GM12878 (cell line): ENCODE measurements around the gene TNP2. TPM values are rescaled to one million over a fixed set of nuclear protein-coding genes. Genes with fewer than 3 reads are reported as not detected.

Experiments
- DPF2 ChIP-seq: fragments of 450-650 bp; IDR thresholded peaks from 2 replicates; pipeline ENCODE4 v1.6.1; 2017; ENCODE audit warnings: mild to moderate bottlenecking
- PAX5 ChIP-seq: IDR thresholded peaks from 2 replicates; pipeline ENCODE4 v1.6.1; 2011; ENCODE audit warnings: low read depth, low read length, borderline replicate concordance
- POLR2A ChIP-seq: IDR thresholded peaks from 2 replicates; pipeline ENCODE4 v1.6.1; 2011; ENCODE audit warnings: low read depth, mild to moderate bottlenecking, low read length
- POLR2AphosphoS2 ChIP-seq: IDR thresholded peaks from 2 replicates; pipeline ENCODE4 v1.6.1; 2011; ENCODE audit warnings: low read depth, mild to moderate bottlenecking, low read length, improper control_type of control experiment, moderate library complexity
- SIX5 ChIP-seq: IDR thresholded peaks from 2 replicates; pipeline ENCODE4 v1.6.1; 2011; ENCODE audit warnings: mild to moderate bottlenecking, low read depth, low read length, moderate library complexity; ENCODE audit not compliant: severe bottlenecking
- SMAD5 ChIP-seq: IDR thresholded peaks from 2 replicates; pipeline ENCODE4 v1.6.1; 2016; ENCODE audit warnings: antibody characterized with exemption, low read depth
- WRNIP1 ChIP-seq: IDR thresholded peaks from 2 replicates; pipeline ENCODE4 v1.6.1; 2011; ENCODE audit warnings: low read depth, low read length, improper control_type of control experiment, borderline replicate concordance
- ZNF274 ChIP-seq: IDR thresholded peaks from one replicate; pipeline ENCODE4 v1.8.0; 2011; ENCODE audit not compliant: insufficient read length, insufficient read depth
- polyA plus RNA-seq, 11 experiments: library from polyadenylated mRNA; depleted of rRNA in 4 of 11; unstranded in 6 of 11; stranded (reverse) in 5 of 11; fragments of >200 nt; fragmentation: Nextera tagmentation in 4 of 11; fragmentation: Illumina TruSeq in 1 of 11; extraction: Ambion mirVana in 4 of 11; extraction: Trizol in 1 of 11; gene quantifications; 1 replicate in 1 of 11; 2 replicates in 10 of 11; pipeline versions ENCODE4 v1.2.1 to v1.2.3, GENCODE V29; 2011 to 2016; ENCODE audit warnings: inconsistent platforms in 2 of 11, missing spikeins in 2 of 11, low read depth in 1 of 11
- total RNA-seq, 4 experiments: library from RNA; depleted of rRNA in 3 of 4; stranded (reverse); fragments of >200 nt in 3 of 4; fragmentation: Illumina TruSeq in 1 of 4; extraction: Trizol in 1 of 4; gene quantifications; 2 replicates each; pipeline versions ENCODE4 v1.2.1 to v1.2.3, GENCODE V29; 2013 to 2021
- TF ChIP-seq, protein P1 (sequence below): fragments of 450-650 bp; formaldehyde crosslinking; IDR thresholded peaks from 2 replicates; pipeline ENCODE4 v1.4.0; 2022; ENCODE audit warnings: mild to moderate bottlenecking, moderate library complexity
- TF ChIP-seq, protein P2 (sequence below): fragments of 150-350 bp; IDR thresholded peaks from 2 replicates; pipeline ENCODE4 v1.6.1; 2016; ENCODE audit warnings: low read depth, low read length
- TF ChIP-seq, protein P3 (sequence below): fragments of 150-350 bp; IDR thresholded peaks from 2 replicates; pipeline ENCODE4 v1.6.1; 2014; ENCODE audit warnings: mild to moderate bottlenecking, low read depth, low read length
- TF ChIP-seq, protein P4 (sequence below), 3 experiments: IDR thresholded peaks in 2 of 3; conservative IDR thresholded peaks in 1 of 3; 2 replicates each; pipeline ENCODE4 v1.5.1; 2011; ENCODE audit warnings: low read depth in 3 of 3, low read length in 3 of 3, mild to moderate bottlenecking in 3 of 3, control low read depth in 2 of 3, moderate library complexity in 2 of 3, inconsistent platforms in 1 of 3, mixed read lengths in 1 of 3; ENCODE audit not compliant: control insufficient read depth in 2 of 3, insufficient read depth in 1 of 3; ENCODE audit errors: extremely low read depth in 1 of 3
- TF ChIP-seq, protein P5 (sequence below): fragments of 450-650 bp; IDR thresholded peaks from 2 replicates; pipeline ENCODE4 v1.6.1; 2016; ENCODE audit warnings: mild to moderate bottlenecking, moderate library complexity, borderline replicate concordance

The TNP2 gene
- total and polyA plus RNA-seq, 10 of the 15 experiments (the other 5 are each of a cell fraction or from before 2014, with no cell fraction given) = not detected

DNA sequence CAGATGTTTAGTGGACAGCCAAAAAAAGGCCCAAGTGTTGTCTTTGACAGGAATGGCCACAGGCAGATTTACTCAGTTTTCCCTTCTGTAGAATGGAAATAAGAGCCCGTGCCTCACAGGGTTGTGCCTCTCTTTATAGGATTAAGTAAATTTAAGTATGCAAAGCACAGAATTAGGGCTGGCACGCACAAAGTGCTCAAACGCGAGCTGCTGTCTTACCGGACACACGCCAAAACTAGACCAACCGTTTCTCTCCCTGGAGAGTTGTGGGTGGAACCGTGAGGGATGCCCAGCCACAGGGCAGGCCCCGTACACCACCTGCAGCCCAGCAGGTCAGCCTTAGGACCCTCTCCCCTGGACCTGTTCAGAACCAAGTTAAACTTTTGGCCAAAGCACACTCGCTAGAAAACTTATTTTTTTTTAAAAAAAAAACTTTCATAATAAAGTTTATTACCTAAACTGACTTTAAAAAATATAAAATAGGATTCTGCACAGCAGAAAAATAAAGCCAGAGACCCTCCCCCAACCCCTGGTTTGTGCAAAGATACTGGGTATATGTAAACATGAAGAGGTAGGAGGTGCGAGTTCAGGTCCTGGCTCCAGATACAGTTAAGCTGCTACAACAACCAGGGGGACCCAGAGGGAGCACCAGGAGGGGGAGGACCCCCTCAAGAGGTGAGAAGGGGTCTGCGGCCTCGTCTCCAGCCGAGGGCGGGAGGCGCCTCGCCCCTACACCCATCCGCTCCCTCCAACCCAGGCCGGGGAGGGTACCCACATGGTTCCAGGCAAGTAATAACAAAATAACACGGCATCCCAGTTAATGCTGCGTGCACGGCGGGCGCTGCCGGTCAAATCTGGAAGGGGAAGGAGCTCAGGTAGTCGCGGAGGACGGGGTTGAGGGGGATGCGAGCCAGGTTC lies 14.9 kb downstream of the TNP2 start (continued):
- TF ChIP-seq, protein P1, sequence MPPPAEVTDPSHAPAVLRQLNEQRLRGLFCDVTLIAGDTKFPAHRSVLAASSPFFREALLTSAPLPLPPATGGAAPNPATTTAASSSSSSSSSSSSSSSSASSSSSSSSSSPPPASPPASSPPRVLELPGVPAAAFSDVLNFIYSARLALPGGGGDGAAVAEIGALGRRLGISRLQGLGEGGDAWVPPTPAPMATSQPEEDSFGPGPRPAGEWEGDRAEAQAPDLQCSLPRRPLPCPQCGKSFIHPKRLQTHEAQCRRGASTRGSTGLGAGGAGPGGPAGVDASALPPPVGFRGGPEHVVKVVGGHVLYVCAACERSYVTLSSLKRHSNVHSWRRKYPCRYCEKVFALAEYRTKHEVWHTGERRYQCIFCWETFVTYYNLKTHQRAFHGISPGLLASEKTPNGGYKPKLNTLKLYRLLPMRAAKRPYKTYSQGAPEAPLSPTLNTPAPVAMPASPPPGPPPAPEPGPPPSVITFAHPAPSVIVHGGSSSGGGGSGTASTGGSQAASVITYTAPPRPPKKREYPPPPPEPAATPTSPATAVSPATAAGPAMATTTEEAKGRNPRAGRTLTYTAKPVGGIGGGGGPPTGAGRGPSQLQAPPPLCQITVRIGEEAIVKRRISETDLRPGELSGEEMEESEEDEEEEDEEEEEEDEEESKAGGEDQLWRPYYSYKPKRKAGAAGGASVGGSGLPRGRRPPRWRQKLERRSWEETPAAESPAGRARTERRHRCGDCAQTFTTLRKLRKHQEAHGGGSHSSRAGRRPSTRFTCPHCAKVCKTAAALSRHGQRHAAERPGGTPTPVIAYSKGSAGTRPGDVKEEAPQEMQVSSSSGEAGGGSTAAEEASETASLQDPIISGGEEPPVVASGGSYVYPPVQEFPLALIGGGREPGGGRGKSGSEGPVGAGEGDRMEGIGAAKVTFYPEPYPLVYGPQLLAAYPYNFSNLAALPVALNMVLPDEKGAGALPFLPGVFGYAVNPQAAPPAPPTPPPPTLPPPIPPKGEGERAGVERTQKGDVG = no peak
- TF ChIP-seq, protein P2, sequence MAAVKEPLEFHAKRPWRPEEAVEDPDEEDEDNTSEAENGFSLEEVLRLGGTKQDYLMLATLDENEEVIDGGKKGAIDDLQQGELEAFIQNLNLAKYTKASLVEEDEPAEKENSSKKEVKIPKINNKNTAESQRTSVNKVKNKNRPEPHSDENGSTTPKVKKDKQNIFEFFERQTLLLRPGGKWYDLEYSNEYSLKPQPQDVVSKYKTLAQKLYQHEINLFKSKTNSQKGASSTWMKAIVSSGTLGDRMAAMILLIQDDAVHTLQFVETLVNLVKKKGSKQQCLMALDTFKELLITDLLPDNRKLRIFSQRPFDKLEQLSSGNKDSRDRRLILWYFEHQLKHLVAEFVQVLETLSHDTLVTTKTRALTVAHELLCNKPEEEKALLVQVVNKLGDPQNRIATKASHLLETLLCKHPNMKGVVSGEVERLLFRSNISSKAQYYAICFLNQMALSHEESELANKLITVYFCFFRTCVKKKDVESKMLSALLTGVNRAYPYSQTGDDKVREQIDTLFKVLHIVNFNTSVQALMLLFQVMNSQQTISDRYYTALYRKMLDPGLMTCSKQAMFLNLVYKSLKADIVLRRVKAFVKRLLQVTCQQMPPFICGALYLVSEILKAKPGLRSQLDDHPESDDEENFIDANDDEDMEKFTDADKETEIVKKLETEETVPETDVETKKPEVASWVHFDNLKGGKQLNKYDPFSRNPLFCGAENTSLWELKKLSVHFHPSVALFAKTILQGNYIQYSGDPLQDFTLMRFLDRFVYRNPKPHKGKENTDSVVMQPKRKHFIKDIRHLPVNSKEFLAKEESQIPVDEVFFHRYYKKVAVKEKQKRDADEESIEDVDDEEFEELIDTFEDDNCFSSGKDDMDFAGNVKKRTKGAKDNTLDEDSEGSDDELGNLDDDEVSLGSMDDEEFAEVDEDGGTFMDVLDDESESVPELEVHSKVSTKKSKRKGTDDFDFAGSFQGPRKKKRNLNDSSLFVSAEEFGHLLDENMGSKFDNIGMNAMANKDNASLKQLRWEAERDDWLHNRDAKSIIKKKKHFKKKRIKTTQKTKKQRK = no peak
- no peak for TF ChIP-seq SMAD5
- TF ChIP-seq, protein P3, sequence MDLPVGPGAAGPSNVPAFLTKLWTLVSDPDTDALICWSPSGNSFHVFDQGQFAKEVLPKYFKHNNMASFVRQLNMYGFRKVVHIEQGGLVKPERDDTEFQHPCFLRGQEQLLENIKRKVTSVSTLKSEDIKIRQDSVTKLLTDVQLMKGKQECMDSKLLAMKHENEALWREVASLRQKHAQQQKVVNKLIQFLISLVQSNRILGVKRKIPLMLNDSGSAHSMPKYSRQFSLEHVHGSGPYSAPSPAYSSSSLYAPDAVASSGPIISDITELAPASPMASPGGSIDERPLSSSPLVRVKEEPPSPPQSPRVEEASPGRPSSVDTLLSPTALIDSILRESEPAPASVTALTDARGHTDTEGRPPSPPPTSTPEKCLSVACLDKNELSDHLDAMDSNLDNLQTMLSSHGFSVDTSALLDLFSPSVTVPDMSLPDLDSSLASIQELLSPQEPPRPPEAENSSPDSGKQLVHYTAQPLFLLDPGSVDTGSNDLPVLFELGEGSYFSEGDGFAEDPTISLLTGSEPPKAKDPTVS = no peak
- TF ChIP-seq POLR2A = no peak; the same call in none of the 2 replicates
- TF ChIP-seq, protein P4, sequence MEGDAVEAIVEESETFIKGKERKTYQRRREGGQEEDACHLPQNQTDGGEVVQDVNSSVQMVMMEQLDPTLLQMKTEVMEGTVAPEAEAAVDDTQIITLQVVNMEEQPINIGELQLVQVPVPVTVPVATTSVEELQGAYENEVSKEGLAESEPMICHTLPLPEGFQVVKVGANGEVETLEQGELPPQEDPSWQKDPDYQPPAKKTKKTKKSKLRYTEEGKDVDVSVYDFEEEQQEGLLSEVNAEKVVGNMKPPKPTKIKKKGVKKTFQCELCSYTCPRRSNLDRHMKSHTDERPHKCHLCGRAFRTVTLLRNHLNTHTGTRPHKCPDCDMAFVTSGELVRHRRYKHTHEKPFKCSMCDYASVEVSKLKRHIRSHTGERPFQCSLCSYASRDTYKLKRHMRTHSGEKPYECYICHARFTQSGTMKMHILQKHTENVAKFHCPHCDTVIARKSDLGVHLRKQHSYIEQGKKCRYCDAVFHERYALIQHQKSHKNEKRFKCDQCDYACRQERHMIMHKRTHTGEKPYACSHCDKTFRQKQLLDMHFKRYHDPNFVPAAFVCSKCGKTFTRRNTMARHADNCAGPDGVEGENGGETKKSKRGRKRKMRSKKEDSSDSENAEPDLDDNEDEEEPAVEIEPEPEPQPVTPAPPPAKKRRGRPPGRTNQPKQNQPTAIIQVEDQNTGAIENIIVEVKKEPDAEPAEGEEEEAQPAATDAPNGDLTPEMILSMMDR (IDR thresholded peaks at IDR 0.05 in 2 of 3, conservative IDR thresholded peaks at IDR 0.05 in 1 of 3; ENCODE audit: control insufficient read depth in 2 of 3, extremely low read depth in 1 of 3, insufficient read depth in 1 of 3, low read depth in 3 of 3, low read length in 3 of 3) = no peak
- peak; percentile 8 for TF ChIP-seq POLR2AphosphoS2
- TF ChIP-seq ZNF274 = no peak
- no peak for TF ChIP-seq WRNIP1
- no peak for TF ChIP-seq DPF2
- TF ChIP-seq, protein P5, sequence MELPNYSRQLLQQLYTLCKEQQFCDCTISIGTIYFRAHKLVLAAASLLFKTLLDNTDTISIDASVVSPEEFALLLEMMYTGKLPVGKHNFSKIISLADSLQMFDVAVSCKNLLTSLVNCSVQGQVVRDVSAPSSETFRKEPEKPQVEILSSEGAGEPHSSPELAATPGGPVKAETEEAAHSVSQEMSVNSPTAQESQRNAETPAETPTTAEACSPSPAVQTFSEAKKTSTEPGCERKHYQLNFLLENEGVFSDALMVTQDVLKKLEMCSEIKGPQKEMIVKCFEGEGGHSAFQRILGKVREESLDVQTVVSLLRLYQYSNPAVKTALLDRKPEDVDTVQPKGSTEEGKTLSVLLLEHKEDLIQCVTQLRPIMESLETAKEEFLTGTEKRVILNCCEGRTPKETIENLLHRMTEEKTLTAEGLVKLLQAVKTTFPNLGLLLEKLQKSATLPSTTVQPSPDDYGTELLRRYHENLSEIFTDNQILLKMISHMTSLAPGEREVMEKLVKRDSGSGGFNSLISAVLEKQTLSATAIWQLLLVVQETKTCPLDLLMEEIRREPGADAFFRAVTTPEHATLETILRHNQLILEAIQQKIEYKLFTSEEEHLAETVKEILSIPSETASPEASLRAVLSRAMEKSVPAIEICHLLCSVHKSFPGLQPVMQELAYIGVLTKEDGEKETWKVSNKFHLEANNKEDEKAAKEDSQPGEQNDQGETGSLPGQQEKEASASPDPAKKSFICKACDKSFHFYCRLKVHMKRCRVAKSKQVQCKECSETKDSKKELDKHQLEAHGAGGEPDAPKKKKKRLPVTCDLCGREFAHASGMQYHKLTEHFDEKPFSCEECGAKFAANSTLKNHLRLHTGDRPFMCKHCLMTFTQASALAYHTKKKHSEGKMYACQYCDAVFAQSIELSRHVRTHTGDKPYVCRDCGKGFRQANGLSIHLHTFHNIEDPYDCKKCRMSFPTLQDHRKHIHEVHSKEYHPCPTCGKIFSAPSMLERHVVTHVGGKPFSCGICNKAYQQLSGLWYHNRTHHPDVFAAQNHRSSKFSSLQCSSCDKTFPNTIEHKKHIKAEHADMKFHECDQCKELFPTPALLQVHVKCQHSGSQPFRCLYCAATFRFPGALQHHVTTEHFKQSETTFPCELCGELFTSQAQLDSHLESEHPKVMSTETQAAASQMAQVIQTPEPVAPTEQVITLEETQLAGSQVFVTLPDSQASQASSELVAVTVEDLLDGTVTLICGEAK = no peak
- TF ChIP-seq SIX5 = no peak
- peak; percentile 52; the same call in 1 of the 2 replicates for TF ChIP-seq PAX5
